Measurements from ENCODE around the gene THSD1.
"Not testable (repeated sequence)": the region's sequence is repeated elsewhere in the genome, so short reads cannot be mapped to it uniquely, and the experiment has no call there.

Gene THSD1

DNA sequence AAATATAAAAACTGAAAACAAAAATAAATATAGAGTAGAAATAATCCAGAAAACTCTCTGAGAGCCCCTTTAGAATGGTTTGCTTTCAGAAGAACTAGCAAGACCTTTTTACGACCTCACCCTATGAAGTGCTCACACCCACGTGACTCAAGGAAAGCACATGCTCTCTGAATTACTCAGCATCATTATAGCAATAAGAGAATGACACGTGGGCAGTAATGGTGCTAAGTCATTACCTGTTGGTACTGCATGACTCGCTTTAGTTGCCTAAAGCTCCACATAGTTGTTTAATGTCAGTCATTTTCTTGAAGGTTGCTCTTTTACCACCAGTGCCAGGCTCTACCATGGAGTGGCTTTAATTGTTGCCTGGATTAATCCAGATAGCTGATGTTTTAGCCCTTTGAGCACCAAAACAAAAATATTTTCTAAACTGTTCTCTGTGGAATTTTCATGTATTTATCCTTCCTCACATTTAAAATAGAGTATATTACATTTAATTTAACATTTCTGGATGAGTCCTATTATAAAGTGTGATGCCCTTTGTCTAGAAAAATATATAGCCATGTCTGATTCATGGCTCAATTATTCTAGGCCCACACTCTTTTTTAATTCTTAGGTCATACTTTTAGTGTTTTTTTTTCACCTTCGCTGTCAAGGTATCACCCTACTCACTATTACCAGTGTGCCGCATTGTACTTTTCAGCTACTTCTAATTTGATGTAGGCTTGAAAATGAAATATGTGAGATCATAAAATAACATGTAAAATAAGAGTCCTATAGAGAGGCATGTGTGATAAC is 56.8 kb downstream of the THSD1 start:
- no peak for DNase-seq

DNA sequence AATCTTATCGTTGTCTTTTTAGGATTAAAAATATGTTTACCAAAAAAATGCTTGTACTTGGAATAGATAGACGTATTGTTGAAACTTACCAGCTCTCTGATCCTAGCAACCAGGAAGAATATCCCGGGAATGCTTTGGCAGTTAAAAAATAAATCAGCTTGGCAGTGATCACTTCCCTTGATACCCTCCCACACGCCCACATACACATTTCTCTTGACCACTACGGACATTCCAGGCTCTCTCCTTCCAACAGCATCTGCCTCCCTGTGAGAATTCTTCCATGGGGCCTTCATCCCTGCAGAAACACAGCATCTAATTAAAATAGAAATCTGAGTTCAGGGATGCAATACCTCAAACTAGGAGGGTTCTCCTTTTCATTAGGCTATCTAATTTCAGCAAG is 57.9 kb downstream of the THSD1 start:
- DNase-seq: no peak

DNA sequence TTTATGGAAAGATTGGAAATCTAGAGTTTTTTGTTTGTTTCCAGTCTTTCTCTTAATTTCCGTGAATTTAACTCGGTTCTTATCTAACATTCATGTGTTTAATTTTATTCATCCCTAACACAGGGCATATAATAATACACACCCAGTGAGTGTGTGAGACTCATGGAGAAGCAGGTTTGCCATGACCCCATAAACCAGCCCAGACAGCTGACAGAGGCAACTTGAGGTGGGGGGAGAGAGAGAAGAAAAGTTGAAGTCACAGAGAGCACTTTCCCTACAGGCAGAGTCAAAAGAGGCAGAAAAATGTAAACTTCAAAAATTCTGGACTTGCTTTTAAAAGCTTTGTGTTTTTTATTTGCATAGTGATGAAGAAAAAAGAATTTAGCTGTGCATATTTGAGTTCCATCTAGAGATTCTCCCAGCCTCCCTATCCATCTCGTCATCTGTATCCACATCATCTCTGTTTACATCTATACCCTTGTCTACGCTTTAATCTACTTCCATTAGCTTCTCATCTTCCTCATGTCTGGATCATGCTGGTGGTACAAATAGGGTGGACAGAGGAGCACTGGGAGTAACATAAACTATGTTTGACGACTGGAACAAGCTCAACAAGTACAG is 60.2 kb downstream of the THSD1 start:
- no peak for DNase-seq

DNA sequence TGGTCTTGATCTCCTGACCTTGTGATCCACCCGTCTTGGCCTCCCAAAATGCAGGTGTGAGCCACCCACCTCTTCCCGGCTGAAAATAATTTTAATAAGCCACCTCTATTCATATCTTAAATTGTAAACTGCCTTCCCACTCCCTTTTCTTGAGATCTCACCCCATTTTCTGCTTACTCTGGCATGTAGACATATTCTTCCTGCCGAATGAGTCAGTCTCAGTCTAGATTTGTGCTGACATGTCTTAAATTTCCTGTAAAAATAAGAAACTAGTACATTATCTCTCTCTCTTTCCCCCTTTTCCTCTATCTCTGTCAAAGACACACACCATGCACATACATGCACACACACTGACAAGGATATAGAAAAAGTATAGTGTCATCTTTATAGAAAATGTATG is 60.9 kb downstream of the THSD1 start:
- no peak for DNase-seq

DNA sequence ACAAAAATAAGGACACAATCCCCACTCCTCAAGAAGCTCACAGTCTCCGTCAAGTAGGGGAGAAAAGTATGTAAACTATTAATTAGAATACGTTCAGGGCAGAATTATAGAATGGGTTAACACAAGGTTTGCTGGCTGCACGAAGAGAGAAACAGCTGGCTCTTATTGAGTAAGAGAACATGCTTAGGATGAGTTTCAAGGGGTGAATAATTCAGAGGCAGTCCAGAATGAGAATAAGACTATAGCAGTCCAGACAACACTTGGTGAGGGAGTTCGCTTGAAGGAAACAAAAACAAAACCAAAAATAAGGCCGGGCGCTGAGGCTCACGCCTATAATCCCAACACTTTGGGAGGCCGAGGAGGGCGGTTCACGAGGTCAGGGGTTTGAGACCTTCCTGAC is 61.9 kb downstream of the THSD1 start:
- no peak for DNase-seq

GRCh38 chr13:52342203-52342602 is 63.8 kb downstream of the THSD1 start:
- DNase-seq: not testable (repeated sequence)

DNA sequence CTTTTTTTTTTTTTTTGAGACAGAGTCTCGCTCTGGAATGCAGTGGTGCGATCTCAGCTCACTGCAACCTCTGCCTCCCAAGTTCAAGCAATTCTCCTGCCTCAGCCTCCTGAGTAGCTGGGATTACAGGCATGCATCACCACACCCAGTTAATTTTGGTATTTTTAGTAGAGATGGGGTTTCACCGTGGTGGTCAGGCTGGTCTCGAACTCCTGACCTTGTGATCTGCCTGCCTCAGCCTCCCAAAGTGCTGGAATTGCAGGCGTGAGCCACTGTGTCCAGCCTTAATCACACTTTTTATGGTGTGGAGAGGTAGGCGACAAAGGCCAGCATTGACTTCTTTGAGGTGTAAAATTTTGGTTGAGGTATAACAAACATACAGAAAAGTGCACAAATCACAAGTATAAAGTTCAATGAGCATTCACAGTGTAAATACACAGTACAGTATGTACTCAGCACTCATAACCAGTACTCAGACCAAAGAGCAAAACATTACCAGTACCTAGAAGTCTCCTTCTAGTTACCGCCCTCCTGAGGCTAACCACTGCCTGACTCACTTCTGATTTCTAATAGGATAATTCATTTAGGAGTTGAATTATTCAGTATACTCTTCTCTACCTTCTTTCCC is 68.0 kb downstream of the THSD1 start:
- DNase-seq: peak; percentile 32

GRCh38 chr13:52334107-52334506 is 71.9 kb downstream of the THSD1 start:
- not testable (repeated sequence) for DNase-seq

GRCh38 chr13:52331844-52332243 is 74.1 kb downstream of the THSD1 start:
- DNase-seq: not testable (repeated sequence)

All from OCI-M1 (cell line).